Stimulated activated CD8-positive, alpha-beta memory T cell treated with anti-CD3 and anti-CD28 coated beads, Interleukin-4, amount 100 ng/mL, for 24 hours (primary cell): Measurements from ENCODE around the gene AIFM3.
A peak's percentile ranks its signal among the peaks of the same experiment; 100 is the strongest.
"Not testable (repeated sequence)": the region's sequence is repeated elsewhere in the genome, so short reads cannot be mapped to it uniquely, and the experiment has no call there.

Experiments
- DNase-seq: peaks from one replicate; pipeline ENCODE4 v3.0.0-alpha.2; 2020; ENCODE audit warnings: low read depth

AIFM3 gene

GRCh38 chr22:21003782-21004181 is 36.7 kb downstream of the AIFM3 start:
- no peak for DNase-seq

- DNase-seq, result not testable (repeated sequence)
These were observed 42.2 kb downstream of the AIFM3 start for GRCh38 chr22:21009208-21009607.

DNA sequence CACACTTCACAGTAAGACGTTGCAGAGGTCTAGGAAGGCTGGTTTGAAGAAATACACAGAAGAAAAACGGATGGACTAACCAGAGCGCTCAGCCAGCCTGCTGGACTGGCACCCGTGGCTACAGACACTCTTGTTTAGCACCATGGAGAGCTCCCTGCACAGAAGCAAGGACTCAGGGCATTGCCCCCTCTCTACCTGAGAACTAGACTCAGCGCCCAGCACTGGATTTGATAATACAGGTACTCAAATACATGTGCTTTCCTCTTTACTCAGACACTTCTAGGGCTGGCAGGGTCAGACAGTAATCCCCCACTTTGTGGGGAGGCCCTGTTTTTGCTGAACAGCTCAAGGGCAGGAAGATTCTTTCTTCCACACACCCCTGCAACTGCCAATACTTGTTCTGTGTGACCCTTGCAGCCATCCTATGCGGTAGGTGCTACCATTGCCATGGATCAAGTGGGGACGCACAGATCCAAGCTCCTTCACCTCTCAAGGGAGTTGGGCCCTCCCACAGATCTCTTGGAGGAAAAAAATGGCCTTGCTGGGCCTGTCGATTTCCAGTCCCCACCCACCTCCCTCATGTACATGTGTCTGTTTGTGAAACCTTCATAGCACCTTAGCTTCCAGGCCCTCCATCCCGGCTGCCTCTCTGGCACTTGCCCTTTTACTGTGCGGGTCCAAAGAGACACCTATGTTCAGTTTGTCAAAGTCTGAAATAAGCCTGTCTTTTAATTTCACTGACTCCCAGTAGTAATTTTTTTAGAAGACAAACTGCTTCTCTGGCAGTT is 42.8 kb downstream of the AIFM3 start:
- no peak for DNase-seq

DNA sequence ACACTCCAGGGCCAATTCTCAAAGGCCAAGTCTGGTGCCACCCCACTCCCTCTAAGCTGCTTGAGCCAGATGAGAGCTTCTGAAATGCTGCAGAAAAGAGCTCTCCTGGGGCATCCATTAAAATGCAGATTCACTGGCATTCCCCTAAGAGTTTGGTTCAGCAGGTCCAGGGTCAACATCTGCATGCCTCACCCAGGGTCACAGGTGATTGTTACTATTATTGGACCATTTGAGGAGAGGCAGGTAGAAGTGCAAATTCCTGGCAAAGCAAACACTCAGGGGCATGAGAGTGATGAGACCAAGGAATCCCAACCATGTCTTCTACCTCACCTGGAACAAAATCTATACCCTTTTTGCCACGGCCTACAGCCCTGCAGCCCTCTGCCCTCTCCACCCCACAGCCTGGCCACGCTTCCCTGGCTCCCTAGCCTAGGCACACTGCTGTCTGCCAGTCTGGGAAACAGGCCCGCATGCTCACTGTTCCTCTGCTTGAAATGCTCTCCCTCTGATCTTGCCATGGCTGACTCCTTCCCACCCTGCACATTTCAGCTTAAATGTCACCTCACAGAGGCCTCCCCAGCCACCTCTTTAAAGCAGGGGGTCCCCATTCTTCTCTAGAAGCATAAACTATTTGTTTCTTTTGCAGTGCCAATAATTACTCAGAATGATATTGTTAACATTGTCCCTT is 43.5 kb downstream of the AIFM3 start:
- no peak for DNase-seq

- no peak for DNase-seq
These were observed 45.7 kb downstream of the AIFM3 start for GRCh38 chr22:21012446-21013407.

DNA sequence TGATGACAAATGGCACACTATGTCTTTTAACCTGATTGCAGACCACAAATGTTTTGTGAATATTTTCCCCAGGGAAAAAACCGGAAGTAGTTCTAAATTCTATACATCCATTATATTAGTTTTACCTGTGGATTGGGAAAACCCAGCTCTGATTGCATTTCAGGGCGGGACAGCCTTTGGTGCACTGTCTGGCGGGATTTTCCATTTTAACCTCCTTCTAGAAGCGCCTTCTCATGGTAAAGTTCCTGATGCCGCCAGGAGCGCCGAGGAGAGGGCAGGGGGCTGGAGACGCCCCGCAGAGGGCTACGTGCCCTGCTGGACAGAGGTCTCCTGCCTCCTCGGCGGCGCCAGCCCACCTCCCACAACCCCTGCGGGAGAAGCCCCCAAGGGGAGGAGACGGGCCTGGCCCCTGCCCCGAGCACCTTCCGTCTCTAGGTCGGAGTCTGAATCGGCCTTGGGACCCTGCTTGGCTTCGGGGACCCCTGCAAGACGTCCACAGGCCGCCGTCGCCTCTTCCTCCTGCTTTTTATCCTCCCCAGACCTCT is 46.7 kb downstream of the AIFM3 start:
- DNase-seq, result no peak

- DNase-seq, result peak; percentile 88
These were observed 47.2 kb downstream of the AIFM3 start for GRCh38 chr22:21014202-21014725.

- DNase-seq, result no peak
These were observed 47.8 kb downstream of the AIFM3 start, which contains the start of gene P2RX6 for GRCh38 chr22:21014726-21015465. Gene P2RX6, plus strand, starts transcription at chr22:21015165. Its CDS starts 10 bp downstream, at chr22:21015175.

DNA sequence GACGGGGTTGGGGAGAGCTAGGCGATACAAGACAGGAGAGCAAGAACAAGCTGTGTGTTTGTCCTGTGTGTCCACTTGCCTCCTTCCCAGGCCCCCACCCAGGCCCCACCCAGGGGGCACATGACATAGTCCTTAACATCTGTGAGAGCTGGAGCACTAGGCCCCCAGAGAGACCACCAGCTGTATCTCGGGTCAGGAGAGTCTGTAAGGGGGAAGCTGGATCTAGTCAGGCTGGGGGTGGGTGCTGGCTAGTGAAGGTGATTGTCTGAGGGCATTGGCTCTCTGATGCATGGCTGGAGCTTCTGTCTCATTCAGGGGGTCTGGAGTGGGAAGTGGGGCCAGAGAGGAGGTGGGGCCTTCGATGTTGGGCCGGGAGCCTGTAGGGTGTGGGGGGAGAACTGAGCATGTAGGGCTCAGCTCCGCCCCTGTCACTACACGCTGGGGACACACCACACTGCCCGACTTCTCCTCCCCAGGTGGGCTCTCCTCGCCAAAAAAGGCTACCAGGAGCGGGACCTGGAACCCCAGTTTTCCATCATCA is 48.5 kb downstream of the AIFM3 start:
- DNase-seq, result no peak

DNA sequence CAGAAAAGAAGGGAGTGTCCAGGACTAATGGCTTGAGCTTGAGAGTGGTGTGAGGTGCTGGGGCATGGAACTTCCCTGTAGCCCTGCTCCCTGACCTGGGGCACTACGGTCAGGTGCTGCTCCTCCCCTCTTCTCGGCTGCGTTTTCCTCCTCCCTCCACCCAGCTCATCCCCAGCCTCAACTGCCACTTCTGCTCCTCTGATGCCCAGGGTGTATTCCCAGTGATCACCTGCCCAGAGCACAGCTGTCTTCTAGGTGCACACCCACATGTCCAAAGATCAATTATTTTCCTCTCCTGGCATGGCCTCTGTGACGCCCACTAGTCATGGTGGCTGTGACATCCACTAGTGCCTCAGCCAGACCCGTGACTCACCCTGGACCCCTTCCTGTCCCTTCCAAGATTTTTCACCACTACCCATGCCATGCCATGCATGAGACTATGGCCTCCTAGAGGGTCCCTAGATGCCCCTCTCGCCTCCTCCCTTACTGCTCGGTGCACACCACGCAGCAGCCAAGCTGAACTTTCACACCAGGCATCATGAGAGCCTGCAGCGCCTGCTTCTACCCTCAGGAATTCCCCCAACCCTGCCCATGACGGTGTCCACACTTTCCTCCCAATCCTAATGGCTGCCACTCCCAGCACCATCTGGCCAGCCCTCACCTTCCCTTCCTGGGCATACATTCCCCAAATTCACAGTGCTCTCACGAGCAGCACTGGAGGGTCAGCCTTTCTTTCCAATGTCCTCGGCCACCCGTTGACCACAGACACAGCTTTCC is 49.8 kb downstream of the AIFM3 start:
- DNase-seq, result no peak

GRCh38 chr22:21018314-21018713 is 51.3 kb downstream of the AIFM3 start:
- DNase-seq, result no peak

GRCh38 chr22:21020802-21021429 is 53.9 kb downstream of the AIFM3 start:
- no peak for DNase-seq

- DNase-seq, result no peak
These were observed 55.5 kb downstream of the AIFM3 start for GRCh38 chr22:21022507-21022906.

- no peak for DNase-seq
These were observed 56.0 kb downstream of the AIFM3 start for GRCh38 chr22:21022955-21023614.

- no peak for DNase-seq
These were observed 58.2 kb downstream of the AIFM3 start for GRCh38 chr22:21025266-21025665.

DNA sequence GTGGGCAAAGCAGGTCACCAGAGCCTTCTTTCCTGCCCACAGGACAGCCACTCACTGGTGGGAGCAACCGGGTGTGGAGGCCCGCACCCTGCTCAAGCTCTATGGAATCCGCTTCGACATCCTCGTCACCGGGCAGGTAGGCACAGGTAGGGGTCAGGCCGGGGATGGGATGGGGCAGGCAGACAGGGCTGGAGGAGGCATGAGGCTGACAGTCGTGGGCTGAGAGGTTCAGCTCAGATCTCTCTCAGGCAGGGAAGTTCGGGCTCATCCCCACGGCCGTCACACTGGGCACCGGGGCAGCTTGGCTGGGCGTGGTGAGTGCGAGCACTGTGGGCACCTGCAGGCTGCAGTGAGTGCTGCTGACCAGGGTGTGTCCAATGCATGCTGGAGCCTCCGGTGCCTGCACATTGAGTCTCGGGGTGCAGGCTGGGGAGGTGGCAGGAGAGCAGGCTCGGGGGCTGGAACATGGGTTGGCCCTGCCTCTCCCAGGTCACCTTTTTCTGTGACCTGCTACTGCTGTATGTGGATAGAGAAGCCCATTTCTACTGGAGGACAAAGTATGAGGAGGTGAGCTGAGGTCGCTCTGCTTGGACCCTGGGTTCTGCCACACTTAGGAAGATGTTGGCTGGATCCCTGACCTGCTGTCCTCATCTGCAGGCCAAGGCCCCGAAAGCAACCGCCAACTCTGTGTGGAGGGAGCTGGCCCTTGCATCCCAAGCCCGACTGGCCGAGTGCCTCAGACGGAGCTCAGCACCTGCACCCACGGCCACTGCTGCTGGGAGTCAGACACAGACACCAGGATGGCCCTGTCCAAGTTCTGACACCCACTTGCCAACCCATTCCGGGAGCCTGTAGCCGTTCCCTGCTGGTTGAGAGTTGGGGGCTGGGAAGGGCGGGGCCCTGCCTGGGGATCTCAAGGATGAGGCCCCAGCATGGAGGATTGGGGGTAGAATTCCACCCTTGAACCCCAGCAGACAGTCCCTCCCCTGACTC is 59.0 kb downstream of the AIFM3 start:
- no peak for DNase-seq
